ENCODE measurements around the gene WBP11.

Gene WBP11

DNA sequence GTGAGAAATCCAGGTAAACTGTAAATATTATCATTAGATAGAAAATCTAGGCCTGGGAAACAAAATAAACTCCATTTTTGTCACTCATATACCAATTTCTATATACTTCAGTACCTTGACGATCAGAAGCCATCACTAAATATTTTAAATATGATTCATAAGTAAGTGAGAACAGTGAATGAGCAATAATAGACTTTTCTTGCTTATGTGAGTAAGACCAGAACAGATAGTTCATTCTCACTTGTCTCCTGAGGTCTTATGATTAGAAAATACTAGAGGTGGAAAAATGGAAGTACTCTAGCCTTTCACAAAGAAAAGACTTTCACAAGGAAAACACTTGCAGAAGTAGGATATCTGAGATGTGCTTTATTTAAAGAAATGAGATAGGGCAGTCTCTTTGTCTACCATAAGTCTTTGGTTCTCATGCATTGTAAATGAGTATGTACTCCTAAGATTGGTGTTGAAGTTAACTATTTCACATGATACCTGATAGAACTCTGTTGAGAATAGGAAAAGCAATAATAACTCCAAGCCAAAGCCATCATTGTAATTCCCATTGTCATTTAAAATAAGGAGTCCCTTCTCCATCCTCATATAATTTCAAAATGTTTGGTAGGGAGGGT is 20.8 kb upstream of the WBP11 start:
- Histone ChIP-seq H3K9ac (ENCODE audit: low read length in 2 of 2) (no peak overlapping the region), H3K27me3 (ENCODE audit: control insufficient read depth in 1 of 2, insufficient read depth in 2 of 2, low read length in 2 of 2) (no peaks in the 10 kb centered on the region), H3K9me3 (ENCODE audit: control insufficient read depth in 2 of 2, low read length in 2 of 2) (no peaks in the 10 kb centered on the region), H3K4me1 (ENCODE audit: control insufficient read depth, insufficient read depth, low read length) (no peaks in the 10 kb centered on the region), H3K36me3 (ENCODE audit: control insufficient read depth in 2 of 2, insufficient read depth in 2 of 2, low read length in 2 of 2) (no peaks in the 10 kb centered on the region), H3K4me3 (ENCODE audit: low read length in 2 of 2) (no peak overlapping the region), H3K27ac (ENCODE audit: low read length) (no peak overlapping the region)

DNA sequence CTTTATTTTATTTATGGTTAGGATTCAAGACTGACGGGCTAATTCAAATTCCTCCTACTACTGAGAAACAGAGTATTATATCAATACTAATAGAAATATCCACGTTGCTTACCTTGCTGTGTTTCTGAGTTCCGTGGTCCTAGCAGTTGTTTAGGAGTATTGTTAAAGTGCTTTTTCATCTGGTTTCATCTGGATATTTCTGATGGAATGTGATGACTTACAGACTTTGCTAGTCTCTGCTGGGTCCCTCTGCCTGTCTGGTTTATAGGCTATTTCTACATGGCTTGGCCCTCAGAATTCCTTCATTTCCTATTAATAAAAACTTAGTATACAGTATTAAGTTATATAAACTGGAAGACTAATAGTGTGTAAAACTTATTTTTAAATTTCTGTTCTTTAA is 10.7 kb upstream of the WBP11 start, which contains the start of gene SMCO3:
Gene SMCO3, minus strand, starts transcription at position 169 of the 400 bp plus-strand sequence. CDS start 7,502 bp downstream, outside the sequence.
- Histone ChIP-seq H3K4me3 (ENCODE audit: low read length in 2 of 2) (no peak within 1 kb of the TSS), H3K4me1 (ENCODE audit: control insufficient read depth, insufficient read depth, low read length) (no peaks in the 10 kb centered on the region), H3K27me3 (ENCODE audit: control insufficient read depth in 1 of 2, insufficient read depth in 2 of 2, low read length in 2 of 2) (no peaks in the 10 kb centered on the region), H3K27ac (ENCODE audit: low read length) (no peak within 1 kb of the TSS), H3K36me3 (ENCODE audit: control insufficient read depth in 2 of 2, insufficient read depth in 2 of 2, low read length in 2 of 2) (no peaks in the 10 kb centered on the region), H3K9me3 (ENCODE audit: control insufficient read depth in 2 of 2, low read length in 2 of 2) (no peaks in the 10 kb centered on the region), H3K9ac (ENCODE audit: low read length in 2 of 2) (no peak within 1 kb of the TSS)

DNA sequence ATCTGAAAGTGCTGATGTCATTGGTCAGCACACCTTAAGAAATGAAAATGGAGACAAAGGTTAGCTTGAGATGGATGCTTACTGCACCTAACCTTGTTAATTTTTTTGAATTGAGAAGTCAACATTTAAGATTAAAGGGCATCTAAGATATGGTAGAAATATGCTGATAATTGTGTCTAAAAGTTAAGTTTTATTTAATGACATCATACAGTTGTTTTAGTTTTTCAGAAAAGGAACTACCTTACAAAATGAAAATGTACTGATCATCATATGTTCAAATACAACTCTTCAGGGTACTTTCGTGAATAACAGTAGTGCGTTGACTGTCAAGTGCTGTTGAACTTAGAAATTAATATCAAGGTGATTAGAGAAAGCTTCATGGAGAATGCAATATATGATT is 8.2 kb upstream of the WBP11 start:
- Histone ChIP-seq H3K4me1 (ENCODE audit: control insufficient read depth, insufficient read depth, low read length) (no peaks in the 10 kb centered on the region), H3K36me3 (ENCODE audit: control insufficient read depth in 2 of 2, insufficient read depth in 2 of 2, low read length in 2 of 2) (no peaks in the 10 kb centered on the region), H3K27ac (ENCODE audit: low read length) (no peak overlapping the region), H3K4me3 (ENCODE audit: low read length in 2 of 2) (no peak overlapping the region), H3K9me3 (ENCODE audit: control insufficient read depth in 2 of 2, low read length in 2 of 2) (no peaks in the 10 kb centered on the region), H3K27me3 (ENCODE audit: control insufficient read depth in 1 of 2, insufficient read depth in 2 of 2, low read length in 2 of 2) (no peaks in the 10 kb centered on the region), H3K9ac (ENCODE audit: low read length in 2 of 2) (no peak overlapping the region)

DNA sequence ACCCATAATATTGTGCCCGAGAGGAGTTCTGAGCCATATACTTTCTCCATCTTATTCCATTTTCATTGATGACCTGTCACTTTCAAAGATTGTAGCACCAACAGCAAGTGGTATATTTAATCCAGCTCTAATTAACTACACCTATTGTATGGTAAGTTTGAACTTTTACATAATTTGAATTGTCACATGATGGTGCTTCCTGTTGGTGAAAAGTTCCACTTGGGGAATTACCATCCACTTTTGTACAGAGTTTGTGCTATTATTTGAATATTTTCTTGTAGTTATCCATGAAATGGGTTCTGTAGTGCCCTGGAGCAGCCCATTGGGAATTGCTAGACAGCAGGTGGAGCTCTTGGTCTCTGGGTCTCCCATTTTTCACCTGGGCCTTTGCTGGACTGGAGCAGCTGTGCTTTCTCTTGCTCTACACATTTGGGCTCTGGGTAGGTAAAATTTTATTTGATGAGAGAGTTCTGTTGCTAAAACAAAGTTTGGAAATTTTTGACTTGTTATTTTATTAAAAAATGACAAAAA is 7.7 kb upstream of the WBP11 start:
- Histone ChIP-seq H3K27ac (ENCODE audit: low read length) (no peak overlapping the region), H3K9me3 (ENCODE audit: control insufficient read depth in 2 of 2, low read length in 2 of 2) (no peaks in the 10 kb centered on the region), H3K4me1 (ENCODE audit: control insufficient read depth, insufficient read depth, low read length) (no peaks in the 10 kb centered on the region), H3K4me3 (ENCODE audit: low read length in 2 of 2) (no peak overlapping the region), H3K36me3 (ENCODE audit: control insufficient read depth in 2 of 2, insufficient read depth in 2 of 2, low read length in 2 of 2) (no peaks in the 10 kb centered on the region), H3K9ac (ENCODE audit: low read length in 2 of 2) (no peak overlapping the region), H3K27me3 (ENCODE audit: control insufficient read depth in 1 of 2, insufficient read depth in 2 of 2, low read length in 2 of 2) (no peaks in the 10 kb centered on the region)

DNA sequence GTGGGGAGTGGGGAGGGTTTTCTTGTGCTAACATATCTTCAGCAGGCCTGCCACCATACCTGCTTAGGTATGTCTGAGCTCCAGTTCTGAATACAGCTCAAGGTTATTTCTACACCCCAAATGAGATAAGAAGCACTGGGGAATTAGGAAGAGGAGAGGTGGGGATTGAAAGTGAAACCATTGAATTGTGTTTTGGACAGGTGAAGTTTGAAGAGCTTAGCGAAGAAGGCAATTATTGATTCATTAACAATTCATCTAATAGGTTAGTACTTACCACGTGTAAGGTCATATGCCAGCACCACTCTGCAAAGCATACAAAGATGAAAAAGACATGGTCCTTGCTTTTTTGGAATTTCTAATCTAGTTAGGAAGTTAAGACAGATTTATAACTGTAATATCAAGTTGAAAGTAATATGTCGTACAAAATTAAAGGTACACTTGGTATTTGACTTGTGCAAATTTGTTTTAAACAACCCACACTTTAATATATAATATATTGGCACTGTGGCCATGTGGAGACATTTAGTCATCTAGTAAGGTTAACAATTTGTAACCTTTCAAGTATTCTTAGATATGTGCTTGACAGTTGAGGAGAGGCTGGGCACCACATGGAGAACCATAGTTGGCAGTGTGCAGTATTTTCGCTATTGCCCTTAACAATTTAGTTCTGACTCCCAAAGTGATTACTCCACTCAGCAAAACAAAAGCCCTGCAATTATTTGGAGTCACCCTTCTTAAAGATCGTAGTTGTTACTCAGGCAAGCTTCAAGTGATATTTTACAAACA is 7.1 kb upstream of the WBP11 start:
- H3K27ac ChIP-seq (ENCODE audit: low read length) = no peak overlapping the region

DNA sequence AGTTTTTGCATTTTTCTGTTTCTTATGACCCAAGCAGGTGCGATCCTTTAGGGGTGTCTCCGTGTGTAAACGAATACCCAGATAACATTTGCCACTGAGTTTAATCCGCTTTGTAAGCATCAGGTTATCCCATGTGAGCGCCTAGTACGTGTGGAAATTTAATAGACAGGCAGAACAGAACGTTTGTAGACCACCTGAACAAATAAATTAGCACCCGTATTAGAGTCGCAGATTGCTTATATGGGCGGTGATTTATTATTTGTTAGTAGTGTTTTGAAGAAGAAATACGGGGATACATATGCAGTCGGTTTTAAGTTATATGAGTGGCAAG is 517 bp upstream of the WBP11 start:
- Histone ChIP-seq H3K4me1 (ENCODE audit: control insufficient read depth, insufficient read depth, low read length) (peaks cover 4% of the 10 kb centered on the region), H3K27me3 (ENCODE audit: control insufficient read depth in 1 of 2, insufficient read depth in 2 of 2, low read length in 2 of 2) (no peaks in the 10 kb centered on the region), H3K27ac (ENCODE audit: low read length) (peak overlapping the region; percentile 80), H3K9ac (ENCODE audit: low read length in 2 of 2) (peak overlapping the region; percentile 69 to 83), H3K9me3 (ENCODE audit: control insufficient read depth in 2 of 2, low read length in 2 of 2) (no peaks in the 10 kb centered on the region), H3K36me3 (ENCODE audit: control insufficient read depth in 2 of 2, insufficient read depth in 2 of 2, low read length in 2 of 2) (peaks cover 0 to 4% of the 10 kb centered on the region in 2 donors), H3K4me3 (ENCODE audit: low read length in 2 of 2) (peak overlapping the region; percentile 94 to 96)

More for the DNA sequence above, 7.1 kb upstream of the WBP11 start:
- H3K9ac ChIP-seq (ENCODE audit: low read length in 2 of 2) = no peak overlapping the region
- H3K4me3 ChIP-seq (ENCODE audit: low read length in 2 of 2) = no peak overlapping the region
- no peaks in the 10 kb centered on the region for H3K4me1 ChIP-seq (ENCODE audit: control insufficient read depth, insufficient read depth, low read length)
- no peaks in the 10 kb centered on the region for H3K27me3 ChIP-seq (ENCODE audit: control insufficient read depth in 1 of 2, insufficient read depth in 2 of 2, low read length in 2 of 2)
- H3K36me3 ChIP-seq (ENCODE audit: control insufficient read depth in 2 of 2, insufficient read depth in 2 of 2, low read length in 2 of 2) = no peaks in the 10 kb centered on the region
- no peaks in the 10 kb centered on the region for H3K9me3 ChIP-seq (ENCODE audit: control insufficient read depth in 2 of 2, low read length in 2 of 2)

DNA sequence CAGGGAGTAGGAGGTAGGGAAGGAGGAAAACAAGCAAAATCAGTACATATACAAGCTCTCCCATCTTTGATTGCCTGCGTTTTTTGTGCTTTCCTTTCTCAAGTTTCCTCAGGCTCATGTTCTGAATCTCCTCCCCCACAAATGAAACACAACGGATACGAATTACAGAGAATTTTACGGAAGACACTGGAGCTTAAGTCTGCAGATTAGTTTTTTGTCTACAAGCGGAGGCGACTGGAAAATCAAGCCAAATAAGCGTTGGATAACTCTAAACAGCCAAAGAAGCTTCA is 612 bp downstream of the WBP11 start:
- Histone ChIP-seq H3K9ac (ENCODE audit: low read length in 2 of 2) (peak overlapping the region; percentile 95 to 96), H3K27me3 (ENCODE audit: control insufficient read depth in 1 of 2, insufficient read depth in 2 of 2, low read length in 2 of 2) (no peaks in the 10 kb centered on the region), H3K27ac (ENCODE audit: low read length) (peak overlapping the region; percentile 80), H3K4me1 (ENCODE audit: control insufficient read depth, insufficient read depth, low read length) (peaks cover 4% of the 10 kb centered on the region), H3K9me3 (ENCODE audit: control insufficient read depth in 2 of 2, low read length in 2 of 2) (no peaks in the 10 kb centered on the region), H3K36me3 (ENCODE audit: control insufficient read depth in 2 of 2, insufficient read depth in 2 of 2, low read length in 2 of 2) (peaks cover 6 to 13% of the 10 kb centered on the region in 2 donors), H3K4me3 (ENCODE audit: low read length in 2 of 2) (peak overlapping the region; percentile 94 to 96)

DNA sequence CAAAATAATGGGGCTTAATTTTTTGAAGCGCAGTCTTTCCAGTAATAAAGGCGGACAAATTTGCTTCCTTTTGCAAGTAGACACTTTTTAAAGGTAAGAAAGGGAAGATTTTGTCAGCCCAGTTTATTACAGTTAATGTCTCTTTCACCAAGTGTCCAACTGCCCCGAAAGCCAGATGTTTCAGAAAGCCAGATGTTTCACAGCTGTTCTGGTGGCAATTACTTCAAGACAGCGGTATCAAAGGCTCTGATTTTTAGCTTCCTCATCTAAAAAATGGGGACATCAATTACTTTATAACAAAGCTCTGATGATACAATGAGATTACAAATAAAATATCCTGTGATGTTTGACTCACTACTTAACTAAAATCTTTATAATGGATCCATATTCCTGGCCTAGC is 1.0 kb downstream of the WBP11 start:
- Histone ChIP-seq H3K9me3 (ENCODE audit: control insufficient read depth in 2 of 2, low read length in 2 of 2) (no peaks in the 10 kb centered on the region), H3K27ac (ENCODE audit: low read length) (no peak overlapping the region), H3K27me3 (ENCODE audit: control insufficient read depth in 1 of 2, insufficient read depth in 2 of 2, low read length in 2 of 2) (no peaks in the 10 kb centered on the region), H3K4me3 (ENCODE audit: low read length in 2 of 2) (peak overlapping the region; percentile 94 to 96), H3K36me3 (ENCODE audit: control insufficient read depth in 2 of 2, insufficient read depth in 2 of 2, low read length in 2 of 2) (peaks cover 9 to 15% of the 10 kb centered on the region in 2 donors), H3K9ac (ENCODE audit: low read length in 2 of 2) (peak overlapping the region in 1 of 2 donors; percentile 96), H3K4me1 (ENCODE audit: control insufficient read depth, insufficient read depth, low read length) (peaks cover 4% of the 10 kb centered on the region)

DNA sequence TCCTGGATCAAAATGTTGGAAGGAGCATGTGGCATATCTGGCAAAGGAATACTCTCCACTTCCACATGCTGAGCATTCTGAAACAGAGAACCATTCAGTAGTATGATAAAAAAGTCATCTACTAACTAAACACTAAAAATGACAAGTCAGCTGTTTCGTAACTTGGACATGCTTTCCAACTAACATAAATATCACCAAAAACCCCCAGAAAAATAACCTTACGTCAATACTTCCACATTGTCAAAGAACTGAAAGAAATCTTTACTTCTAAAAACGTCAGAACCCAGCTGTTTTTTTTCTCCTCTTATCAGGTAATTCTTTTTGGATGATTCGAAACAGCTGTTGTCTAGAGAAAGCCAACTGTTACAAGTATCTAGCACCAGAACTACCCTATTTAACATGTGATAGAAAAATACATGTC is 8.2 kb downstream of the WBP11 start:
- H3K9me3 ChIP-seq (ENCODE audit: control insufficient read depth in 2 of 2, low read length in 2 of 2) = no peaks in the 10 kb centered on the region
- H3K4me1 ChIP-seq (ENCODE audit: control insufficient read depth, insufficient read depth, low read length) = no peaks in the 10 kb centered on the region
- no peaks in the 10 kb centered on the region for H3K27me3 ChIP-seq (ENCODE audit: control insufficient read depth in 1 of 2, insufficient read depth in 2 of 2, low read length in 2 of 2)
- H3K36me3 ChIP-seq (ENCODE audit: control insufficient read depth in 2 of 2, insufficient read depth in 2 of 2, low read length in 2 of 2) = peaks cover 39 to 49% of the 10 kb centered on the region in 2 donors
- no peak overlapping the region for H3K4me3 ChIP-seq (ENCODE audit: low read length in 2 of 2)
- no peak overlapping the region for H3K9ac ChIP-seq (ENCODE audit: low read length in 2 of 2)
- no peak overlapping the region for H3K27ac ChIP-seq (ENCODE audit: low read length)

DNA sequence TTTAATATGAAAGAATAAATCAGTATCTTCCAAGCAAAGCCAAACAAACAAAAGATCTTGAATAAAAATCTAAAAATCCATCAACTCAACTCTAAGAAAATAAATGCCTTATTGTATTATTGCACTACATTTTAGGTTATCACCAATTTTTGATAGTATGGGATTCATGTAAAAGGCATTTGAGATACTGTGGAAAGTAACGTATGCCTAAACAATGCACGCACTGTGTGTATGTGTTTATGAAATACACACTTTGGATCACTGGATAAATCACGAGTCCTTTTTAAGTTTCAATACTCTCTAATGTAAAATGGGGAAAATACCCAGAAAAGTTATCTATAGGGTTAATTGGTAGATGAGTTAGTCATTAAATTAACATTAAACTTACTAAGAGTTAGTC is 17.7 kb downstream of the WBP11 start:
- Histone ChIP-seq H3K9me3 (ENCODE audit: control insufficient read depth in 2 of 2, low read length in 2 of 2) (no peaks in the 10 kb centered on the region), H3K9ac (ENCODE audit: low read length in 2 of 2) (no peak overlapping the region), H3K4me3 (ENCODE audit: low read length in 2 of 2) (no peak overlapping the region), H3K36me3 (ENCODE audit: control insufficient read depth in 2 of 2, insufficient read depth in 2 of 2, low read length in 2 of 2) (peaks cover 22 to 23% of the 10 kb centered on the region in 2 donors), H3K27ac (ENCODE audit: low read length) (no peak overlapping the region), H3K4me1 (ENCODE audit: control insufficient read depth, insufficient read depth, low read length) (no peaks in the 10 kb centered on the region), H3K27me3 (ENCODE audit: control insufficient read depth in 1 of 2, insufficient read depth in 2 of 2, low read length in 2 of 2) (no peaks in the 10 kb centered on the region)

DNA sequence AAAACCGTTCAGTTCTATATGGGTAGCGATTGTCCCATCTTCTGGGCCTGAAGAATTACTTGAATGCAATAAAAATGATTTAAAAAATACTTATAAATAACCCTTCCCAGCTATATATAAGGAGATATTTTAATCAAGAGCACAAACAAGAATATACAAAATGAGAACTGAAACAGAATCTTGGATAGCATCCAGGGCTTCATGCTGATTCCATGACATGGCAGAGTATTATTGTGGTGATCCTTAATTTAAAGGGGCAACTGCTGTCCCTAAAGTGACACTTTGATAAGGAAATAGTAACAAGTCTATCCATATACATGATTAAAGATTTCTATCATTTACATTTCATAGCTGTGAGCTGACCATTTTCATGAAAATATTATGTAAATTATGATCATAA is 18.8 kb downstream of the WBP11 start:
- H3K4me3 ChIP-seq (ENCODE audit: low read length in 2 of 2) = no peak overlapping the region
- H3K4me1 ChIP-seq (ENCODE audit: control insufficient read depth, insufficient read depth, low read length) = no peaks in the 10 kb centered on the region
- H3K27ac ChIP-seq (ENCODE audit: low read length) = no peak overlapping the region
- H3K27me3 ChIP-seq (ENCODE audit: control insufficient read depth in 1 of 2, insufficient read depth in 2 of 2, low read length in 2 of 2) = no peaks in the 10 kb centered on the region
- no peaks in the 10 kb centered on the region for H3K9me3 ChIP-seq (ENCODE audit: control insufficient read depth in 2 of 2, low read length in 2 of 2)
- H3K9ac ChIP-seq (ENCODE audit: low read length in 2 of 2) = no peak overlapping the region
- H3K36me3 ChIP-seq (ENCODE audit: control insufficient read depth in 2 of 2, insufficient read depth in 2 of 2, low read length in 2 of 2) = peaks cover 12 to 14% of the 10 kb centered on the region in 2 donors

Measured in stomach smooth muscle (tissue), 2 donors.